Fibroblast of mammary gland (primary cell): ENCODE results near the gene MAP3K12.
"Not testable (repeated sequence)": the region's sequence is repeated elsewhere in the genome, so short reads cannot be mapped to it uniquely, and the experiment has no call there.

Experiments used
- DNase-seq: peaks from one replicate; pipeline ENCODE4 v3.0.0-alpha.2; 2010; ENCODE audit warnings: low read depth
- H3K4me3 ChIP-seq: 2 replicates; pipeline ENCODE4 v1.5.1; 2011; ENCODE audit warnings: low read depth, mild to moderate bottlenecking, low read length, moderate library complexity; ENCODE audit not compliant: control insufficient read depth
- CTCF ChIP-seq: conservative IDR thresholded peaks from 2 replicates; pipeline ENCODE4 v1.5.1; 2011; ENCODE audit warnings: low read depth, low read length, inconsistent platforms; ENCODE audit not compliant: control insufficient read depth, insufficient read depth

MAP3K12 gene

GRCh38 chr12:53483979-53484377, 15.3 kb downstream of the MAP3K12 start:
- DNase-seq, result no peak
- H3K4me3 ChIP-seq, result no peak overlapping the region
- no peak for TF ChIP-seq CTCF

- no peak for TF ChIP-seq CTCF
- DNase-seq, result no peak
- no peak overlapping the region for H3K4me3 ChIP-seq
Measured at GRCh38 chr12:53483225-53483978, 15.9 kb downstream of the MAP3K12 start.

- no peak for DNase-seq
- TF ChIP-seq CTCF, result no peak
Measured at GRCh38 chr12:53482626-53483168, 16.6 kb downstream of the MAP3K12 start.

GRCh38 chr12:53481939-53482586, 17.2 kb downstream of the MAP3K12 start:
- no peak for DNase-seq
- no peak overlapping the region for H3K4me3 ChIP-seq
- TF ChIP-seq CTCF, result peak; percentile 30

More at GRCh38 chr12:53482626-53483168, 16.6 kb downstream of the MAP3K12 start:
- no peak overlapping the region for H3K4me3 ChIP-seq

GRCh38 chr12:53481458-53481857, 17.8 kb downstream of the MAP3K12 start:
- peak; percentile 90 for DNase-seq
- H3K4me3 ChIP-seq, result not testable (repeated sequence)

GRCh38 chr12:53480491-53481442, 18.5 kb downstream of the MAP3K12 start:
- TF ChIP-seq CTCF, result no peak
- DNase-seq, result no peak
- no peak overlapping the region for H3K4me3 ChIP-seq
